ENCODE results near the gene CACUL1.

DNA sequence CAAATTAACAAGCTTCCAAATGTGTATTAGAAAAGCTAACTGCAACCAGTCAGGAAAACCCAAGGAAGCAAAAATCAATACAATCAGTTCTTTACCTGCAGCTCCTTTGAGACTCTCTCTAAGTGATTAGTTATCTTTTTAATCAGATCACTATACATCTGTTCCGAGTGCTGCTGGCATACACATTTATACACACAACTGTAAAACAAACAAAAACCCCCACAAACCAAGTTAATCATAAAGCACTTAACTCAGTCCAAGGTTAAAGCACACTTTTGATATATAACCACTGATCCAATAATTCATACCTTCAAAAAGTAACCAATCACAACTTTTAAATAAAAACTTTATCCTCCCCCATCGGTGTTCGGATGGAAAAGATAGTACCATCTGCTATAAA, 25.6 kb downstream of the CACUL1 start:
- TF ChIP-seq, protein P1, sequence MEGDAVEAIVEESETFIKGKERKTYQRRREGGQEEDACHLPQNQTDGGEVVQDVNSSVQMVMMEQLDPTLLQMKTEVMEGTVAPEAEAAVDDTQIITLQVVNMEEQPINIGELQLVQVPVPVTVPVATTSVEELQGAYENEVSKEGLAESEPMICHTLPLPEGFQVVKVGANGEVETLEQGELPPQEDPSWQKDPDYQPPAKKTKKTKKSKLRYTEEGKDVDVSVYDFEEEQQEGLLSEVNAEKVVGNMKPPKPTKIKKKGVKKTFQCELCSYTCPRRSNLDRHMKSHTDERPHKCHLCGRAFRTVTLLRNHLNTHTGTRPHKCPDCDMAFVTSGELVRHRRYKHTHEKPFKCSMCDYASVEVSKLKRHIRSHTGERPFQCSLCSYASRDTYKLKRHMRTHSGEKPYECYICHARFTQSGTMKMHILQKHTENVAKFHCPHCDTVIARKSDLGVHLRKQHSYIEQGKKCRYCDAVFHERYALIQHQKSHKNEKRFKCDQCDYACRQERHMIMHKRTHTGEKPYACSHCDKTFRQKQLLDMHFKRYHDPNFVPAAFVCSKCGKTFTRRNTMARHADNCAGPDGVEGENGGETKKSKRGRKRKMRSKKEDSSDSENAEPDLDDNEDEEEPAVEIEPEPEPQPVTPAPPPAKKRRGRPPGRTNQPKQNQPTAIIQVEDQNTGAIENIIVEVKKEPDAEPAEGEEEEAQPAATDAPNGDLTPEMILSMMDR (IDR thresholded peaks at IDR 0.05) = no peak
- no peak for TF ChIP-seq POLR2A (IDR thresholded peaks at IDR 0.05)
